B cell (primary cell): ENCODE data around the gene ZSCAN12. TPM values are rescaled to one million over a fixed set of nuclear protein-coding genes. Genes with fewer than 3 reads are reported as not detected.

Experiments
- ATAC-seq: fragments of 200-7000 bp; cut with Tn5 transposase; one replicate; pipeline ENCODE4 v1.10.0; 2021; ENCODE audit warnings: low read depth, mild to moderate bottlenecking, moderate number of reproducible peaks, moderate library complexity
- CTCF ChIA-PET: fragments of 350-600 bp; sonication (Branson Sonifier 250); formaldehyde crosslinking; loops from one replicate; lab custom pipeline; 2021; ENCODE audit warnings: antibody characterized with exemption, inconsistent platforms; lab: Charles Lee
- POLR2A ChIA-PET: fragments of 350-600 bp; sonication (Branson Sonifier 250); formaldehyde crosslinking; loops from one replicate; lab custom pipeline; 2021; ENCODE audit warnings: antibody characterized with exemption; lab: Charles Lee
- DNase-seq: peaks from one replicate; pipeline ENCODE4 v3.0.0; 2013
- H2AFZ ChIP-seq: 2 replicates; pipeline ENCODE4 v1.6.1; 2012; ENCODE audit warnings: mild to moderate bottlenecking, low read depth, low read length; ENCODE audit not compliant: insufficient read depth, poor library complexity, severe bottlenecking
- H3K27ac ChIP-seq, 2 donors: 1 replicate in 1 of 2; 2 replicates in 1 of 2; pipeline ENCODE4 v1.5.1; 2012 to 2013; ENCODE audit warnings: low read length in 2 of 2, mild to moderate bottlenecking in 2 of 2, moderate library complexity in 1 of 2
- H3K27me3 ChIP-seq, 4 experiments: fragments of 200-600 bp in 1 of 4; sonication (generic) in 1 of 4; replicated peaks in 1 of 4; 1 replicate in 2 of 4; 2 replicates in 2 of 4; pipeline versions ENCODE4 v1.6.1 to v1.7.0; 2013 to 2016; ENCODE audit warnings: low read length in 3 of 4, mild to moderate bottlenecking in 2 of 4, mixed read lengths in 1 of 4, moderate library complexity in 1 of 4; ENCODE audit not compliant: insufficient read depth in 4 of 4, control insufficient read depth in 3 of 4; ENCODE audit errors: control extremely low read depth in 1 of 4
- H3K36me3 ChIP-seq, 2 experiments: replicated peaks in 1 of 2; 1 replicate in 1 of 2; 2 replicates in 1 of 2; pipeline versions ENCODE4 v1.6.1 to v1.7.1; 2013; ENCODE audit warnings: low read length in 1 of 2; ENCODE audit not compliant: insufficient read depth in 2 of 2, control insufficient read depth in 1 of 2; ENCODE audit errors: control extremely low read depth in 1 of 2, extremely low read depth in 1 of 2
- H3K4me1 ChIP-seq, 2 donors: fragments of 200-600 bp in 1 of 2; sonication (generic) in 1 of 2; 1 replicate in 1 of 2; 2 replicates in 1 of 2; pipeline versions ENCODE4 v1.5.1 to v1.6.1; 2013 to 2017; ENCODE audit warnings: low read length in 2 of 2; ENCODE audit not compliant: control insufficient read depth in 2 of 2, insufficient read depth in 2 of 2
- H3K4me2 ChIP-seq: replicated peaks from 2 replicates; pipeline ENCODE3; 2012; ENCODE audit warnings: mild to moderate bottlenecking, low read depth, low read length; ENCODE audit not compliant: poor library complexity, severe bottlenecking
- H3K4me3 ChIP-seq, 5 experiments: fragments of 200-600 bp in 1 of 5; sonication (generic) in 1 of 5; 1 replicate in 3 of 5; 2 replicates in 2 of 5; pipeline versions ENCODE4 v1.5.1 to v1.7.0; 2011 to 2016; ENCODE audit warnings: low read length in 4 of 5, mild to moderate bottlenecking in 4 of 5, low read depth in 2 of 5, control low read depth in 1 of 5, moderate library complexity in 1 of 5; ENCODE audit not compliant: insufficient read depth in 1 of 5; ENCODE audit errors: control extremely low read depth in 1 of 5, extremely low read depth in 1 of 5
- H3K79me2 ChIP-seq: fragments of 200-600 bp; sonication (generic); one replicate; pipeline ENCODE4 v1.6.0; 2016; ENCODE audit warnings: low read length; ENCODE audit not compliant: control insufficient read depth, insufficient read depth
- H3K9ac ChIP-seq: fragments of 200-600 bp; sonication (generic); 2 replicates; pipeline ENCODE4 v1.6.1; 2017; ENCODE audit warnings: mild to moderate bottlenecking, low read length, moderate library complexity
- H3K9me3 ChIP-seq, 3 donors: one replicate each; pipeline versions ENCODE4 v1.6.1 to v1.7.1; 2013; ENCODE audit warnings: low read length in 2 of 3; ENCODE audit not compliant: control insufficient read depth in 2 of 3, insufficient read depth in 1 of 3; ENCODE audit errors: control extremely low read depth in 1 of 3
- H4K20me1 ChIP-seq: 2 replicates; pipeline ENCODE4 v1.6.0; 2012; ENCODE audit warnings: mild to moderate bottlenecking, low read length; ENCODE audit not compliant: insufficient read depth, control insufficient read depth, poor library complexity, severe bottlenecking
- H3K27ac Mint-ChIP-seq: one replicate; pipeline ENCODE4 v1.8.0; 2021; ENCODE audit warnings: mixed read lengths
- H3K27me3 Mint-ChIP-seq: one replicate; pipeline ENCODE4 v1.8.0; 2021; ENCODE audit warnings: mixed read lengths
- H3K4me1 Mint-ChIP-seq: one replicate; pipeline ENCODE4 v1.8.0; 2021; ENCODE audit warnings: mixed read lengths
- H3K4me3 Mint-ChIP-seq: one replicate; pipeline ENCODE4 v1.8.0; 2021; ENCODE audit warnings: mixed read lengths
- H3K9me3 Mint-ChIP-seq: one replicate; pipeline ENCODE4 v1.8.0; 2022; ENCODE audit warnings: mixed read lengths; ENCODE audit not compliant: insufficient read depth
- CTCF ChIP-seq: fragments of 200-600 bp; IDR thresholded peaks from one replicate; pipeline ENCODE4 v1.8.0; 2022; ENCODE audit warnings: antibody characterized with exemption, mild to moderate bottlenecking
- EZH2 ChIP-seq: IDR thresholded peaks from 2 replicates; pipeline ENCODE4 v1.6.1; 2012; ENCODE audit warnings: borderline replicate concordance, low read depth, mild to moderate bottlenecking, moderate library complexity, low read length; ENCODE audit not compliant: insufficient read depth, poor library complexity, severe bottlenecking
- WGBS: methylation state at CpG from one replicate; pipeline ENCODE4 v1.1.5; 2013; ENCODE audit warnings: missing lambda C conversion rate; ENCODE audit not compliant: insufficient coverage; 5-methylcytosine and 5-hydroxymethylcytosine counted together
- intact Hi-C: fragments of 100-400 bp; cut with micrococcal nuclease; formaldehyde crosslinking; loops from one replicate; pipeline ENCODE4 v1.10.0; 2022
- polyA plus RNA-seq: library from polyadenylated mRNA; depleted of rRNA; stranded (reverse); fragments of >200 nt; gene quantifications from 2 replicates; pipeline ENCODE4 v1.2.3, GENCODE V29; 2012
- total RNA-seq, 2 donors: library from RNA; stranded (reverse); fragments of 120-200 nt in 1 of 2; gene quantifications; 1 replicate in 1 of 2; 2 replicates in 1 of 2; pipeline versions ENCODE4 v1.2.3 to v1.2.4, GENCODE V29; 2013 to 2022

The ZSCAN12 gene
- total and polyA plus RNA-seq, 2 donors (not counting 1 experiment from before 2014, with no cell fraction given) = 3.5 to 14.8 TPM

- H4K20me1 ChIP-seq = no peaks in the 10 kb centered on the region
- DNase-seq = no peak
- H3K4me2 ChIP-seq = no peak overlapping the region
- no peak for ATAC-seq
- no peaks in the 10 kb centered on the region for H3K9me3 ChIP-seq
- peaks cover 8 to 15% of the 10 kb centered on the region in 2 donors for H3K4me1 ChIP-seq
- peaks cover 0 to 52% of the 10 kb centered on the region in 2 experiments for H3K36me3 ChIP-seq
- H2AFZ ChIP-seq = no peak overlapping the region
- H3K9me3 Mint-ChIP-seq = no peaks in the 10 kb centered on the region
- H3K27ac Mint-ChIP-seq = no peak overlapping the region
- 85% methylated on average over 4 of the region's 5 CpGs for WGBS
- H3K27me3 Mint-ChIP-seq = no peaks in the 10 kb centered on the region
- peaks cover 23% of the 10 kb centered on the region for H3K79me2 ChIP-seq
- H3K27ac ChIP-seq = no peak overlapping the region
- intact Hi-C loops = loop anchor here (10.0 kb wide), 1 partner anchor 919 kb away; the partner anchor contains the start of gene ZNF184
- CTCF ChIA-PET = interaction anchor here (6.6 kb wide), 1 partner anchor 10 kb away, joined by 60 read pairs; no protein-coding TSS in a partner anchor
- H3K4me3 ChIP-seq = no peak overlapping the region
- H3K27me3 ChIP-seq = no peaks in the 10 kb centered on the region
- TF ChIP-seq EZH2 = no peak
- no peak for TF ChIP-seq CTCF
- H3K9ac ChIP-seq = no peak overlapping the region
- H3K4me3 Mint-ChIP-seq = no peak overlapping the region
- H3K4me1 Mint-ChIP-seq = peaks cover 32% of the 10 kb centered on the region
- POLR2A ChIA-PET = no interaction called here
These were observed 5.5 kb downstream of the ZSCAN12 start for GRCh38 chr6:28393912-28394662.

GRCh38 chr6:28390688-28391087 lies 8.9 kb downstream of the ZSCAN12 start:
- TF ChIP-seq CTCF (no peak), EZH2 (no peak)
- no peak overlapping the region for H3K4me3 Mint-ChIP-seq
- no peak overlapping the region for H3K4me3 ChIP-seq
- no peaks in the 10 kb centered on the region for H3K27me3 ChIP-seq
- CTCF ChIA-PET = no interaction called here
- POLR2A ChIA-PET = no interaction called here
- H3K9me3 ChIP-seq = no peaks in the 10 kb centered on the region
- no peak overlapping the region for H3K27ac Mint-ChIP-seq
- H3K4me2 ChIP-seq = no peak overlapping the region
- no peaks in the 10 kb centered on the region for H4K20me1 ChIP-seq
- H3K27me3 Mint-ChIP-seq = no peaks in the 10 kb centered on the region
- peaks cover under 1% of the 10 kb centered on the region for H3K79me2 ChIP-seq
- ATAC-seq (no peak), DNase-seq (no peak)
- peaks cover 9% of the 10 kb centered on the region for H3K4me1 Mint-ChIP-seq
- H2AFZ ChIP-seq = no peak overlapping the region
- H3K4me1 ChIP-seq = no peaks in the 10 kb centered on the region
- intact Hi-C loops = loop anchor here (10.0 kb wide), 1 partner anchor 916 kb away; the partner anchor contains the start of gene ZNF184
- H3K27ac ChIP-seq = no peak overlapping the region
- H3K9me3 Mint-ChIP-seq = no peaks in the 10 kb centered on the region
- H3K9ac ChIP-seq = no peak overlapping the region
- peaks cover 0 to 53% of the 10 kb centered on the region in 2 experiments for H3K36me3 ChIP-seq
- 96% methylated on average over 4 of the region's 8 CpGs for WGBS
